Measurements from ENCODE around the gene DPYD.

DNA sequence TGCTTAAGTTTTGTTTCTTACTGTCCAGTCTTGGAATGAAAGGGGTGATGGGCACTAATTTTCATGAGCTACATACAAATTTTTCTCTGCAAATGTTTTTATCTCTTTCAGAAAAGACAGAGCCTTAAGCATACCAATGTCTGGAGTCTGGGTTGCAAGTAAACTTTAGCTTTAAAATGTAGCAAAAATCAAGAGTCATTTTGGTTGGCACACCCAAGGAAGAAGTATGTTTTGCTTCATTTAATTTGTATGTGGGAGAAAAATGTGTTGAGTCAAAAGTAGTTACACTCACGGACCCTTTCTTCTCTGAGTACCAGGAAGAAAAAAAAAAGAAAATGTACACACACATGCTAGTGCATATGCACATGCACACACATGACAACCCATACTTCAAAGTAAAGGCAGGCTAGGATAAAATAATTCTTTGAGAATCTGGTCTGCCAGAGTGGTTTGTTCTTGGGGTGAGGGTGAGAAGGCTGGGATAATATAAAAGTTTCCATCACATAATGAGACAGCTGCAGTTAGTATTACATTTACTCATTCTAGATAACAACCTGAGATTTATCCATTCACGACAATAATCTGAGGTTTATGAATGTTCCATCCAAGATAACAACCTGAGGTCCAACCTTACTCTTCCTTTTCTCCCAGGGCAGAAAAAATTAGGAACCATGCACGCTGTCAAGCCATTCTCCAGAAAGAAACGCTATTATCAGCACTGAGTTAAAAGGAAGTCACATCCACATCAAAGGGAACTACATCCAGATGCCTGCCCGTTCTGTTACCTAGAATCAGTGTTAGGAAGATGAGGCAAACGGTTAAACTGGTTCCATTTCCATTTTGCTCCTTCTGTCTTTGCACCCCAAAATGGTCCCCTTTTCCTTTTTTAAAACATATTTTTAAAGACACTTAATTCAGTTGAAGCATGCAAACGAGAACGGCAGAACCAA is 9.3 kb downstream of the DPYD start:
- TF ChIP-seq, protein P1, sequence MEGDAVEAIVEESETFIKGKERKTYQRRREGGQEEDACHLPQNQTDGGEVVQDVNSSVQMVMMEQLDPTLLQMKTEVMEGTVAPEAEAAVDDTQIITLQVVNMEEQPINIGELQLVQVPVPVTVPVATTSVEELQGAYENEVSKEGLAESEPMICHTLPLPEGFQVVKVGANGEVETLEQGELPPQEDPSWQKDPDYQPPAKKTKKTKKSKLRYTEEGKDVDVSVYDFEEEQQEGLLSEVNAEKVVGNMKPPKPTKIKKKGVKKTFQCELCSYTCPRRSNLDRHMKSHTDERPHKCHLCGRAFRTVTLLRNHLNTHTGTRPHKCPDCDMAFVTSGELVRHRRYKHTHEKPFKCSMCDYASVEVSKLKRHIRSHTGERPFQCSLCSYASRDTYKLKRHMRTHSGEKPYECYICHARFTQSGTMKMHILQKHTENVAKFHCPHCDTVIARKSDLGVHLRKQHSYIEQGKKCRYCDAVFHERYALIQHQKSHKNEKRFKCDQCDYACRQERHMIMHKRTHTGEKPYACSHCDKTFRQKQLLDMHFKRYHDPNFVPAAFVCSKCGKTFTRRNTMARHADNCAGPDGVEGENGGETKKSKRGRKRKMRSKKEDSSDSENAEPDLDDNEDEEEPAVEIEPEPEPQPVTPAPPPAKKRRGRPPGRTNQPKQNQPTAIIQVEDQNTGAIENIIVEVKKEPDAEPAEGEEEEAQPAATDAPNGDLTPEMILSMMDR (IDR thresholded peaks at IDR 0.05), result no peak
- no peak for TF ChIP-seq EP300 (IDR thresholded peaks at IDR 0.05)

All from ovary (tissue), 3 donors.